ENCODE results near the gene FUT7.
A peak's percentile ranks its signal among the peaks of the same experiment; 100 is the strongest.
"Not testable (repeated sequence)": the region's sequence is repeated elsewhere in the genome, so short reads cannot be mapped to it uniquely, and the experiment has no call there.

Gene FUT7

GRCh38 chr9:137048655-137049543 is 17.0 kb upstream of the FUT7 start:
- no peak for FAIRE-seq

GRCh38 chr9:137046088-137046787 is 14.3 kb upstream of the FUT7 start, which contains the start of gene NPDC1:
TSS of gene NPDC1 (minus strand) at chr9:137046177. CDS start at chr9:137045989, 188 bp downstream.
- FAIRE-seq: peak; percentile 49

GRCh38 chr9:137045294-137046087 is 13.6 kb upstream of the FUT7 start:
- no peak for FAIRE-seq

GRCh38 chr9:137044502-137045177 is 12.8 kb upstream of the FUT7 start:
- no peak for FAIRE-seq

GRCh38 chr9:137044037-137044436 is 12.1 kb upstream of the FUT7 start:
- no peak for FAIRE-seq

GRCh38 chr9:137042751-137043727 is 11.2 kb upstream of the FUT7 start:
- no peak for FAIRE-seq

GRCh38 chr9:137041124-137041523 is 9.2 kb upstream of the FUT7 start:
- FAIRE-seq: no peak

GRCh38 chr9:137040568-137040967 is 8.7 kb upstream of the FUT7 start:
- FAIRE-seq: no peak

- no peak for FAIRE-seq
Measured at GRCh38 chr9:137039611-137040366, 7.9 kb upstream of the FUT7 start.

- FAIRE-seq: no peak
Measured at GRCh38 chr9:137038916-137039315, 7.0 kb upstream of the FUT7 start.

- no peak for FAIRE-seq
Measured at GRCh38 chr9:137037483-137037882, 5.6 kb upstream of the FUT7 start.

GRCh38 chr9:137037035-137037434 is 5.1 kb upstream of the FUT7 start:
- no peak for FAIRE-seq

GRCh38 chr9:137035937-137036336 is 4.0 kb upstream of the FUT7 start:
- FAIRE-seq: no peak

- no peak for FAIRE-seq
Measured at GRCh38 chr9:137035507-137035834, 3.6 kb upstream of the FUT7 start.

- FAIRE-seq: no peak
Measured at GRCh38 chr9:137034709-137035506, 3.0 kb upstream of the FUT7 start.

GRCh38 chr9:137034039-137034708 is 2.3 kb upstream of the FUT7 start:
- FAIRE-seq: no peak

GRCh38 chr9:137033481-137033880 is 1.6 kb upstream of the FUT7 start:
- FAIRE-seq: not testable (repeated sequence)

- FAIRE-seq: no peak
Measured at GRCh38 chr9:137032858-137033257, 970 bp upstream of the FUT7 start.

All from G401.6 (cell line).